Measurements from ENCODE around the gene CEACAM1. TPM values are rescaled to one million over a fixed set of nuclear protein-coding genes. Genes with fewer than 3 reads are reported as not detected.

The CEACAM1 gene
- total and polyA plus RNA-seq, 3 experiments from 2014 or later: 0.15 to 0.78 (median 0.46) TPM

DNA sequence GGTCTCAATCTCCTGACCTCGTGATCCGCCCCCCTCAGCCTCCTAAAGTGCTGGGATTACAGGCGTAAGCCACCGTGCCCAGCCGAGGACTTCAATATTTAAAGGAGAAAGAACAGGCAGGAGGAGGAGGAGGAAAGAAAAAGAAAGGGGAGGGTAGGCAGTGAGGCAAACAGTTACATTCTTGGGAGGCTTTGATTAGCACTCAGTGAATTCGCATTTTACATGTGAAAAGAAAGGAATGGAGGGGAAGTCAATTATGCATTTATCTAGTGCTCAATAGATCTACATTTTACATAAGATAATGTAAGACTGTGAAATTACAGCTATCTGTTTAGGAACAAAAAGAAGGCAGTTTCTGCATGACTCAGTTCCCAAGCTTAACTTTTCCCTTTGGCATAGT lies 54.6 kb downstream of the CEACAM1 start:
- H3K36me3 Mint-ChIP-seq: no peaks in the 10 kb centered on the region
- H3K27me3 Mint-ChIP-seq: peaks cover 0 to 2% of the 10 kb centered on the region in 2 donors
- POLR2A ChIA-PET: no interaction called here
- H3K9me3 Mint-ChIP-seq: no peaks in the 10 kb centered on the region
- DNase-seq: no peak
- no peak overlapping the region for H3K4me3 Mint-ChIP-seq
- Histone ChIP-seq H3K4me3 (ENCODE audit: low read length) (no peak overlapping the region), H3K27ac (ENCODE audit: low read depth, low read length) (no peak overlapping the region), H3K4me1 (ENCODE audit: insufficient read depth, low read length) (no peaks in the 10 kb centered on the region), H3K36me3 (ENCODE audit: insufficient read depth, low read length) (no peaks in the 10 kb centered on the region), H3K9me3 (ENCODE audit: low read length) (no peaks in the 10 kb centered on the region), H3K27me3 (ENCODE audit: insufficient read depth, low read length, poor library complexity, severe bottlenecking) (no peaks in the 10 kb centered on the region)
- peaks cover 0 to 3% (median 0%) of the 10 kb centered on the region in 3 donors for H3K4me1 Mint-ChIP-seq
- H3K27ac Mint-ChIP-seq: no peak overlapping the region
- CTCF ChIA-PET: interaction anchor here (0.5 kb wide), 1 partner anchor 125 kb away, joined by 3 read pairs; no protein-coding TSS in a partner anchor

DNA sequence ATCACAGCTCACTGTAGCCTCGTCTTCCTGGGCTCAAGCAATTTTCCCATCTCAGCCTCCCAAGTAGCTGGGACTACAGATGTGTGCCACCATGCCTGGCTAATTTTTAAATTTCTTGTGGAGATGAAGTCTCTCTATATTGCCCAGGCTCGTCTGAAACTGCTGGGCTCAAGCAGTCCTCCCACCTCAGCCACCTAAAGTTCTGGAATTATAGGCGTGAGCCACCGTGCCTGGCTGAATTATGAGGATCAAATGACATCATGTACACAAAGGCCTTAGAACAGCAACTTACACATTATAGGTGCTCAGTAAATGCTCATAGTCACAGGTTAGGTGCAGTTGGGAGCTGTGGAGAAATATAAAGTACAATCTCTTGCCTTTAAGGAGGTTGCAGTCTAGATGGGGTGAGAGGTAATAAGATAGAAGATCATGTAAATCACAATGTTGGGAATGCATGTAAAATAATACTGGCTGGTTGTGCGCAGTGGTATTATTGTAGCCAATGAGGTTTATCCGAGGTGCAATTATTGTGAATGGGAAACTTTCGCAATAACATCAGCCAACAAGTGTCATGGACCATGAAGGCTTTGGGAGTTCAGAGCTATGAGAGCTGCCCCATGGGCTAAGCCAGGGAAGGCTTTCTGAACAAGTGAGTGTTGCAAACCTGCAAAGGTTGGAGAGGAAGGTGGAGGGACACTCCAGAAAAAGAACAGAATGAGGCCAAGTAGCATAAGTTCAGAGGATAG lies 55.7 kb downstream of the CEACAM1 start:
- no peak overlapping the region for H3K27ac Mint-ChIP-seq
- ChIA-PET POLR2A (no interaction called here), CTCF (interaction anchor here (0.8 kb wide), 1 partner anchor 32 kb away, joined by 3 read pairs; no protein-coding TSS in a partner anchor)
- Histone ChIP-seq H3K36me3 (ENCODE audit: insufficient read depth, low read length) (no peaks in the 10 kb centered on the region), H3K27ac (ENCODE audit: low read depth, low read length) (no peak overlapping the region), H3K27me3 (ENCODE audit: insufficient read depth, low read length, poor library complexity, severe bottlenecking) (no peaks in the 10 kb centered on the region), H3K4me1 (ENCODE audit: insufficient read depth, low read length) (no peaks in the 10 kb centered on the region), H3K4me3 (ENCODE audit: low read length) (no peak overlapping the region), H3K9me3 (ENCODE audit: low read length) (no peaks in the 10 kb centered on the region)
- peaks cover 0 to 2% of the 10 kb centered on the region in 2 donors for H3K27me3 Mint-ChIP-seq
- H3K4me3 Mint-ChIP-seq: no peak overlapping the region
- no peaks in the 10 kb centered on the region for H3K36me3 Mint-ChIP-seq
- no peak for DNase-seq
- H3K4me1 Mint-ChIP-seq: peaks cover 0 to 3% (median 0%) of the 10 kb centered on the region in 3 donors
- no peaks in the 10 kb centered on the region for H3K9me3 Mint-ChIP-seq

DNA sequence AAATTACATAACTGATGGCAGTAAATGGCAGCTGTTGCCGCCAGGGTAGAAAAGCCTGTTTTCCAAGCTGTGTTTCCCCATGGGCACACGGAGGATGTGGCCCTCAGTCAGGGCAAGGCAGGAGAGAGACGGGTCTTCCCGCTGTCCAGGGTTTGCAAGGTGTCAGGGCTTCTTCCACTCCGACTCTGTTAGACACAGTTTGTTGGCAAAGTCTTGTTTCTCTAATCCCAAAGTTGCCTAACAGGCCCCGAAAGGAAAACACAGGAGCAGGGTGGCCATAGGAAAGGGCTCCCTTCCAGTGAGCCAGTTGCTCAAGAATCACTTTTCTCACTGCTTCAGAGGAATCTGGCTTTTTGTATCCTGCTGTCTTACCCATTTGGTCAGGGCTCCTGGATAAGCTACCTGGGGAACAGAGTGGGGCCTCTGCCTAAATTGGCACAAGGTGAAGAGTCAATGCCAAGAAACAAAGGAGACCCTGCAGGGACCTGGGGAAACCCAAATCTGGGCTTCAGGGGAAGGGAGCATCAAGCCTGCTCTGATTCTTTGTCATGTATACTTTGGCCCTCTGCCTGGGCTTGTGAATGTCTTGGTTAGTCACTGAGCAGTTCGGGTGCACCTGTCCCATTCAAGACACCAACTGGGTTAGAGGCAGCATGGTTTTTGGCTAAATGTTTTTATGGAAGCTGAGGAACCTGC lies 56.6 kb downstream of the CEACAM1 start:
- H3K4me1 ChIP-seq (ENCODE audit: insufficient read depth, low read length): no peaks in the 10 kb centered on the region
- no peak for DNase-seq
- no peak overlapping the region for H3K4me3 Mint-ChIP-seq
- H3K27me3 ChIP-seq (ENCODE audit: insufficient read depth, low read length, poor library complexity, severe bottlenecking): no peaks in the 10 kb centered on the region
- no peaks in the 10 kb centered on the region for H3K36me3 Mint-ChIP-seq
- H3K27ac Mint-ChIP-seq: no peak overlapping the region
- H3K36me3 ChIP-seq (ENCODE audit: insufficient read depth, low read length): no peaks in the 10 kb centered on the region
- H3K27me3 Mint-ChIP-seq: peaks cover 2 to 3% of the 10 kb centered on the region in 2 donors
- no peaks in the 10 kb centered on the region for H3K9me3 ChIP-seq (ENCODE audit: low read length)
- no peak overlapping the region for H3K27ac ChIP-seq (ENCODE audit: low read depth, low read length)
- peaks cover 0 to 3% (median 0%) of the 10 kb centered on the region in 3 donors for H3K4me1 Mint-ChIP-seq
- ChIA-PET CTCF (interaction anchor here (0.8 kb wide), 1 partner anchor 31 kb away, joined by 3 read pairs; no protein-coding TSS in a partner anchor), POLR2A (no interaction called here)
- no peak overlapping the region for H3K4me3 ChIP-seq (ENCODE audit: low read length)
- no peaks in the 10 kb centered on the region for H3K9me3 Mint-ChIP-seq

DNA sequence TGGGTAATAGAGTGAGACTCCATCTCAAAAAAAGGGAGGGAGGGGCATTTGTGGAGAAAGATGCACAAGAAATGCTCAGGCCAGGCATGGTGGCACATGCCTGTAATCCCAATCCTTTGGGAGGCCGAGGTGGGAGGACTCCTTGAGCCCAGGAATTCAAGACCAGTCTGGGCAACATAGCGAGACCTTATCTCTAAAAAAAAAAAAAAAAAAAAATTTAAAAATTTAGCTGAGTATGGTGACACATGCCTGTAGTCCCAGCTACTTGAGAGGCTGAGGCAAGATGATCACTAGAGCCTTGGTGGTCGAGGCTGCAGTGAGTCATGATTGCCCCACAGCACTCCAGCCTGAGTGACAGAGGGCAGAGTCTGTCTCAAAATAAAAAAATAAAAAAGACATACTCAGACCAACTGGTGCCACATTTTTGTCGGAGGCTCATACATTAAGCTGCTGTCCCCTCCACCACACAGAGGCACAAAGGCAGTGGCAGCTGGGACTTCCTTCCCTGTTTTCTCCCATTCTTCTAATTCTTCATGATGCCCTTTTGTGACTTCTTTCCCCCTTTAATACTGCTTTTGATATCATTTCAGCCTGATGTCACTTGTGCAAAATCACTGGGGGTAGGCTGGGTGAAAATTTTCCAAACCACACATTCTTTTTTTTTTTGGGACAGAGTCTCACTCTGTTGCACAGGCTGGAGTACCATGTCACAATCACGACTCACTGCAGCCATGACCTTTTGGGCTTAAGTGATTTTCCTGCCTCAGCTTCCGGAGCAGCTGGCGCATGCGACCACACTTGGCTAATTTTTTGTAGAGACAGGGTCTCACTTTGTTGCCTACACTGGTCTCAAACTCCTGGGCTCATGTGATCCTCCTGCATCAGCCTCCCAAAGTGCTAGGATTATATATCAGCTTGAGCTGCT lies 58.7 kb downstream of the CEACAM1 start:
- H3K27me3 Mint-ChIP-seq: peaks cover 2 to 3% of the 10 kb centered on the region in 2 donors
- H3K27ac Mint-ChIP-seq: no peak overlapping the region
- H3K36me3 ChIP-seq (ENCODE audit: insufficient read depth, low read length): no peaks in the 10 kb centered on the region
- H3K4me1 Mint-ChIP-seq: peaks cover 0 to 3% (median 0%) of the 10 kb centered on the region in 3 donors
- H3K9me3 ChIP-seq (ENCODE audit: low read length): no peaks in the 10 kb centered on the region
- no peaks in the 10 kb centered on the region for H3K9me3 Mint-ChIP-seq
- no peaks in the 10 kb centered on the region for H3K27me3 ChIP-seq (ENCODE audit: insufficient read depth, low read length, poor library complexity, severe bottlenecking)
- no peak overlapping the region for H3K27ac ChIP-seq (ENCODE audit: low read depth, low read length)
- H3K4me3 ChIP-seq (ENCODE audit: low read length): no peak overlapping the region
- H3K4me1 ChIP-seq (ENCODE audit: insufficient read depth, low read length): no peaks in the 10 kb centered on the region
- ChIA-PET POLR2A (no interaction called here), CTCF (interaction anchor here (0.8 kb wide), 1 partner anchor 60 kb away, joined by 3 read pairs; no protein-coding TSS in a partner anchor)
- H3K36me3 Mint-ChIP-seq: no peaks in the 10 kb centered on the region
- DNase-seq: no peak
- no peak overlapping the region for H3K4me3 Mint-ChIP-seq

DNA sequence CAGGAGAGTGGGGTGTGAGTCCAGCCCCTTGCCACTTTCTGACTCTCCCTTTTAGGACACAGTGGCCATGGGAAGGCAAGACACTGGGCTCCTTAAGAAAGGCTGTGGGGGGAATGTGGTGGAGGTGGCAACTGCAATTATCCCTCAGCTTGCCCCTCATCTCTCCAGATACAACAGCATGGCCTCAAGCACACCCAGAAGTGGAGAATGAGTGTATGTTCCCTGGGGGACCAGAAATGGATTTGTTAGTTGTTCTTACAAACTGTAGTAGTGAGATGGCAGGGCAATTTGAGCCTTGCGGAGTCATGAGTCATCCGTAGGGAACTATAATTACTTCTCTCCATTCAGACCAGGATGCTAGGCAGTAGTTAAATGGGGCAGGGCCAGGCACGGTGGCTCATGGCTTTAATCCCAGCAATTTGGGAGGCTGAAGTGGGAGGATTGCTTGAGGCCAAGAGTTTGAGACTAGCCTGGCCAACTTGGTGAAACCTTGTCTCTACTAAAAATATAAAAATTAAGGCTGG lies 59.9 kb downstream of the CEACAM1 start:
- DNase-seq: no peak
- Mint-ChIP-seq H3K4me1 (peaks cover 0 to 3% (median 0%) of the 10 kb centered on the region in 3 donors), H3K27me3 (peaks cover 2 to 6% of the 10 kb centered on the region in 2 donors), H3K4me3 (no peak overlapping the region), H3K36me3 (no peaks in the 10 kb centered on the region), H3K27ac (no peak overlapping the region), H3K9me3 (no peaks in the 10 kb centered on the region)
- CTCF ChIA-PET: no interaction called here
- Histone ChIP-seq H3K9me3 (ENCODE audit: low read length) (no peaks in the 10 kb centered on the region), H3K27ac (ENCODE audit: low read depth, low read length) (no peak overlapping the region), H3K36me3 (ENCODE audit: insufficient read depth, low read length) (no peaks in the 10 kb centered on the region), H3K27me3 (ENCODE audit: insufficient read depth, low read length, poor library complexity, severe bottlenecking) (no peaks in the 10 kb centered on the region), H3K4me1 (ENCODE audit: insufficient read depth, low read length) (no peaks in the 10 kb centered on the region), H3K4me3 (ENCODE audit: low read length) (no peak overlapping the region)
- POLR2A ChIA-PET: no interaction called here

DNA sequence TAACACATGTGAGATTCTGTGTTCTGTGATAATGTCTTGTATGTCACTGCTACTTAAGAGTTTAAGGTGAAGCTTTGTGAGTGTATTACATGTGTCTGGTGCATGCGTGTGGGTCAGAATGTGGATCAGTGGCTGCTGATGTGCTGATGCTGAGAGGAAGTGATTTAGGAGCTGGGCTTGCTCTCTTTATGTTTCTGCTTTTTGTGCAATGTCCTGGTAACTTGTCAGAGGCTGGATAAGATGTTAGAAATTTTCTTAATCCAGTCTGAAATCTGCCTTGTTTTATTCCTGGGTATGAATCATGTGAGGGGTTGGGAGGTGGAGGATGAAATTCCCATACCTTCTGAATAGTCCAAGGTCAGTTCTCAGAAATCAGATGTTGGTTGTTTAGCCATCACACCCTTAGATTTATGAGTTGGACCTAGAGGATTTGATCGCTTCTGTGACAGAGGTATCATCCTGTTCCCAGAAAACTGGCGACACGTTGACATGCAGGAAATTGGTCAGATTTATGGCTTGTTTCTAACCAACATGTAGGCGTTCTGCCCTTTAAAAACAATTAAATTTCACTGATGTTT lies 61.0 kb downstream of the CEACAM1 start:
- H3K4me1 ChIP-seq (ENCODE audit: insufficient read depth, low read length): no peaks in the 10 kb centered on the region
- no peak overlapping the region for H3K27ac Mint-ChIP-seq

DNA sequence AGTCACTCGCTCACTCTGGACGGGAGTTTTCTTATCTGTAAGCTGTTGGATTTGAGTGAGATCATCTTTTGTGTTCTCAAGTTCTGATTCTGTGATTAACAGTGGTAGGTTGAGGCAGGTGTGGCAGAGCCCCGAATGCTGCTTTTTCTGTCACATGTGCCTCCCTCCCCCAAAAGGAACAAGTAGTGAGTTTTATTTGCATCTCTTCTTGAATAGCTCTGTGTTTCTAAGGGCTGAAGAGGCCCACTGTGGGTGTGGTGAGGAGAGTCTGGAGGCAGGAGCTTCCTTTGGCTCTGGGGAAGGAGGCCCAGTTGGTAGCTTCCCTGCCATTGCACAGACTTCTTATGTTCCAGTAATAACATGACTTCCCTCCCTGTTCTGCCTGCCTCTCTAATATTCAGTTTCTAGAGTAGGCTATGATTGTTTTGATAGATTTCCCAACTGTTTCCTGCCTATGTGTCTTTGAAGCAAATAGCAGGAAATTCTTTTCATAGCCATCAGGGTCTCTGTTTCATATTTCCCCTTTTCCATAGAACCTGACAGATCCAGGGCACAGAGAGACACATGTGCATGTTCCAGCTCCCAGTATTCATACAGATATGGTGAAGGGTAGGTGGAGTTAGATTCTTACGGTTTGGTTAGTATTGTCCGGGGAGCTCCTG lies 61.6 kb downstream of the CEACAM1 start:
- no peaks in the 10 kb centered on the region for H3K36me3 Mint-ChIP-seq
- no peaks in the 10 kb centered on the region for H3K9me3 Mint-ChIP-seq
- CTCF ChIA-PET: interaction anchor here (1.2 kb wide), 1 partner anchor 26 kb away, joined by 3 read pairs; no protein-coding TSS in a partner anchor
- H3K4me3 Mint-ChIP-seq: no peak overlapping the region
- no peak overlapping the region for H3K27ac Mint-ChIP-seq
- POLR2A ChIA-PET: no interaction called here
- no peak for DNase-seq
- Histone ChIP-seq H3K9me3 (ENCODE audit: low read length) (no peaks in the 10 kb centered on the region), H3K4me1 (ENCODE audit: insufficient read depth, low read length) (no peaks in the 10 kb centered on the region), H3K27ac (ENCODE audit: low read depth, low read length) (no peak overlapping the region), H3K27me3 (ENCODE audit: insufficient read depth, low read length, poor library complexity, severe bottlenecking) (no peaks in the 10 kb centered on the region), H3K36me3 (ENCODE audit: insufficient read depth, low read length) (no peaks in the 10 kb centered on the region), H3K4me3 (ENCODE audit: low read length) (no peak overlapping the region)
- H3K4me1 Mint-ChIP-seq: peaks cover 0 to 3% (median 0%) of the 10 kb centered on the region in 3 donors
- peaks cover 2 to 6% of the 10 kb centered on the region in 2 donors for H3K27me3 Mint-ChIP-seq

More for the DNA sequence above, 61.0 kb downstream of the CEACAM1 start:
- peaks cover 0 to 3% (median 0%) of the 10 kb centered on the region in 3 donors for H3K4me1 Mint-ChIP-seq
- no peaks in the 10 kb centered on the region for H3K36me3 ChIP-seq (ENCODE audit: insufficient read depth, low read length)
- no peaks in the 10 kb centered on the region for H3K27me3 ChIP-seq (ENCODE audit: insufficient read depth, low read length, poor library complexity, severe bottlenecking)
- H3K27me3 Mint-ChIP-seq: peaks cover 2 to 6% of the 10 kb centered on the region in 2 donors
- CTCF ChIA-PET: interaction anchor here (1.2 kb wide), 1 partner anchor 26 kb away, joined by 3 read pairs; no protein-coding TSS in a partner anchor
- no peak for DNase-seq
- H3K9me3 ChIP-seq (ENCODE audit: low read length): no peaks in the 10 kb centered on the region
- no peak overlapping the region for H3K4me3 ChIP-seq (ENCODE audit: low read length)
- POLR2A ChIA-PET: interaction anchor here (0.5 kb wide), 1 partner anchor 10 kb away, joined by 3 read pairs; no protein-coding TSS in a partner anchor
- H3K27ac ChIP-seq (ENCODE audit: low read depth, low read length): no peak overlapping the region
- H3K9me3 Mint-ChIP-seq: no peaks in the 10 kb centered on the region
- H3K4me3 Mint-ChIP-seq: no peak overlapping the region
- no peaks in the 10 kb centered on the region for H3K36me3 Mint-ChIP-seq

All from CD8-positive, alpha-beta memory T cell (primary cell).